Trophoblast cell (in vitro differentiated cells and primary cell): ENCODE data around the gene PARVB.
A peak's percentile ranks its signal among the peaks of the same experiment; 100 is the strongest.

Experiments
- DNase-seq, 2 donors: peaks; one replicate each; pipeline ENCODE4 v3.0.0-alpha.2; 2016
- H2AFZ ChIP-seq: 2 replicates; pipeline ENCODE4 v1.6.1; 2013; ENCODE audit warnings: low read length, moderate library complexity, mild to moderate bottlenecking; ENCODE audit not compliant: insufficient read depth, poor library complexity
- H2AK5ac ChIP-seq: 2 replicates; pipeline ENCODE4 v1.6.1; 2013; ENCODE audit warnings: mild to moderate bottlenecking, low read length
- H2BK120ac ChIP-seq: 2 replicates; pipeline ENCODE4 v1.6.1; 2013; ENCODE audit warnings: low read length, mild to moderate bottlenecking, moderate library complexity; ENCODE audit not compliant: insufficient read depth, poor library complexity
- H2BK12ac ChIP-seq: 2 replicates; pipeline ENCODE4 v1.6.1; 2013; ENCODE audit warnings: mild to moderate bottlenecking, low read length, moderate library complexity
- H2BK5ac ChIP-seq: 2 replicates; pipeline ENCODE4 v1.6.1; 2013; ENCODE audit warnings: low read length, low read depth, moderate library complexity, mild to moderate bottlenecking; ENCODE audit not compliant: poor library complexity
- H3K14ac ChIP-seq: 2 replicates; pipeline ENCODE4 v1.6.1; 2013; ENCODE audit warnings: mild to moderate bottlenecking, low read length
- H3K18ac ChIP-seq: 2 replicates; pipeline ENCODE4 v1.6.1; 2013; ENCODE audit warnings: mild to moderate bottlenecking, low read length
- H3K23ac ChIP-seq: 2 replicates; pipeline ENCODE4 v1.6.1; 2013; ENCODE audit warnings: low read length
- H3K27ac ChIP-seq: 2 replicates; pipeline ENCODE4 v1.5.1; 2013; ENCODE audit warnings: low read depth, mild to moderate bottlenecking, inconsistent platforms, low read length, moderate library complexity
- H3K27me3 ChIP-seq: 2 replicates; pipeline ENCODE4 v1.6.1; 2013; ENCODE audit warnings: inconsistent platforms, mild to moderate bottlenecking, low read length, moderate library complexity; ENCODE audit not compliant: insufficient read depth
- H3K36me3 ChIP-seq, 2 experiments: 1 replicate in 1 of 2; 2 replicates in 1 of 2; pipeline ENCODE4 v1.6.1; 2013; ENCODE audit warnings: low read length in 2 of 2, mild to moderate bottlenecking in 2 of 2, moderate library complexity in 1 of 2; ENCODE audit not compliant: insufficient read depth in 2 of 2, control insufficient read depth in 1 of 2
- H3K4ac ChIP-seq: 2 replicates; pipeline ENCODE4 v1.6.1; 2013; ENCODE audit warnings: low read depth, mild to moderate bottlenecking, low read length, moderate library complexity
- H3K4me1 ChIP-seq, 2 experiments: 1 replicate in 1 of 2; 2 replicates in 1 of 2; pipeline ENCODE4 v1.6.1; 2013; ENCODE audit warnings: low read length in 2 of 2, mild to moderate bottlenecking in 2 of 2, moderate library complexity in 1 of 2; ENCODE audit not compliant: insufficient read depth in 2 of 2, control insufficient read depth in 1 of 2
- H3K4me2 ChIP-seq: 2 replicates; pipeline ENCODE4 v1.6.1; 2013; ENCODE audit warnings: inconsistent platforms, mild to moderate bottlenecking, low read length, moderate library complexity
- H3K4me3 ChIP-seq: 2 replicates; pipeline ENCODE4 v1.5.1; 2013; ENCODE audit warnings: mild to moderate bottlenecking, low read depth, low read length, inconsistent platforms
- H3K79me1 ChIP-seq: one replicate; pipeline ENCODE4 v1.6.1; 2013; ENCODE audit warnings: low read length
- H3K79me2 ChIP-seq: 2 replicates; pipeline ENCODE4 v1.6.1; 2013; ENCODE audit warnings: low read length, mild to moderate bottlenecking; ENCODE audit not compliant: control insufficient read depth, insufficient read depth, poor library complexity
- H3K9ac ChIP-seq: 2 replicates; pipeline ENCODE4 v1.6.1; 2013; ENCODE audit warnings: mild to moderate bottlenecking, low read length
- H3K9me3 ChIP-seq: 2 replicates; pipeline ENCODE4 v1.6.1; 2013; ENCODE audit warnings: low read depth, mild to moderate bottlenecking, control low read depth, inconsistent platforms, low read length; ENCODE audit not compliant: insufficient read depth
- H4K12ac ChIP-seq: 2 replicates; pipeline ENCODE4 v1.6.1; 2013; ENCODE audit warnings: low read depth, mild to moderate bottlenecking, low read length, moderate library complexity
- H4K8ac ChIP-seq: 2 replicates; pipeline ENCODE4 v1.6.1; 2013; ENCODE audit warnings: low read depth, mild to moderate bottlenecking, low read length, moderate library complexity
- H4K91ac ChIP-seq: one replicate; pipeline ENCODE4 v1.6.1; 2013; ENCODE audit warnings: low read depth, mild to moderate bottlenecking, low read length, moderate library complexity
- WGBS: extraction: QIAGEN DNeasy Blood & Tissue Kit; methylation state at CpG from one replicate; pipeline ENCODE4 v1.1.7; 2013; ENCODE audit warnings: missing lambda C conversion rate; ENCODE audit not compliant: insufficient read length, insufficient coverage; ENCODE audit errors: extremely low coverage; 5-methylcytosine and 5-hydroxymethylcytosine counted together

The PARVB gene

DNA sequence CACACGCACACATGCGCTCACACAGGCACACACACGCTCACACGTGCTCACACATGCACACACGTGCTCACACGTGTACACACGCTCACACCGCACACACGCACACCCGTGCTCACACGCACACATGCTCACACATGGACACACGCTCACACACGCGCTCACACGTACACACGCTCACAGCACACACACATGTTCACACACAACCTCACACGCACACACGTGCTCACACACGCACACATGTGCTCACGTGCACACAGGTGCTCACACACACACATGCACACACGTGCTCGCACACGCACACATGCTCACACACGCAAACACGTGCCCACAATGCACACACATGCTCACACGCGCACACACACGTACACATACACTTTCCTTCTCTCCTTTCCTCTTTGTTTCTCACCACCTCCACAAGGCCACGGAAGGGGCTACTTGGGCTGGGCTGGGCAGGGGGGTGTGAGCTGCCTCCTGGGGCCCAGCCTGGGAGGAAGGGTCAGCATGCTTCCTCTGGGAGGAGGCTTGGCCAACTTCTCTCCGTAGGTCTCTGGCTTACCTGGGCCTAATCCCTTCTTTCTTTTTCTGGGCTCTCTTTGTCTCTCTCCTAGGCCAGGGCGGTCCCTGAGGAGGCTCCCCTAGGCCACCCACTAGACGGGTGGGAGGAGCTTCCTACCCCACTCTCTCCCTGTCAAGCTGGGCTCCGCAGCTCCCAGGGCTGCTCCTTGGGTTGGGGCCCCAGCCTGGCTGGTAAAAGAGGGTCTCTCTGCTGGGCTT is 122.2 kb downstream of the PARVB start:
- Histone ChIP-seq H2AK5ac (no peak overlapping the region), H3K18ac (no peak overlapping the region), H3K9ac (no peak overlapping the region), H3K79me2 (no peaks in the 10 kb centered on the region), H3K4ac (no peak overlapping the region), H3K4me1 (peaks cover 0 to 2% of the 10 kb centered on the region in 2 experiments), H3K27me3 (peaks cover 10% of the 10 kb centered on the region), H4K12ac (no peak overlapping the region), H2BK12ac (no peak overlapping the region), H3K79me1 (no peaks in the 10 kb centered on the region), H3K23ac (peak overlapping the region; percentile 78), H3K14ac (no peak overlapping the region), H4K91ac (no peak overlapping the region), H2AFZ (no peak overlapping the region), H3K36me3 (no peaks in the 10 kb centered on the region), H3K27ac (no peak overlapping the region), H3K4me3 (peak overlapping the region; percentile 13), H2BK120ac (no peak overlapping the region), H2BK5ac (no peak overlapping the region), H3K4me2 (no peak overlapping the region), H3K9me3 (peaks cover 9% of the 10 kb centered on the region), H4K8ac (no peak overlapping the region)
- DNase-seq, result no peak
- 100% methylated on average over 7 of the region's 33 CpGs for WGBS

DNA sequence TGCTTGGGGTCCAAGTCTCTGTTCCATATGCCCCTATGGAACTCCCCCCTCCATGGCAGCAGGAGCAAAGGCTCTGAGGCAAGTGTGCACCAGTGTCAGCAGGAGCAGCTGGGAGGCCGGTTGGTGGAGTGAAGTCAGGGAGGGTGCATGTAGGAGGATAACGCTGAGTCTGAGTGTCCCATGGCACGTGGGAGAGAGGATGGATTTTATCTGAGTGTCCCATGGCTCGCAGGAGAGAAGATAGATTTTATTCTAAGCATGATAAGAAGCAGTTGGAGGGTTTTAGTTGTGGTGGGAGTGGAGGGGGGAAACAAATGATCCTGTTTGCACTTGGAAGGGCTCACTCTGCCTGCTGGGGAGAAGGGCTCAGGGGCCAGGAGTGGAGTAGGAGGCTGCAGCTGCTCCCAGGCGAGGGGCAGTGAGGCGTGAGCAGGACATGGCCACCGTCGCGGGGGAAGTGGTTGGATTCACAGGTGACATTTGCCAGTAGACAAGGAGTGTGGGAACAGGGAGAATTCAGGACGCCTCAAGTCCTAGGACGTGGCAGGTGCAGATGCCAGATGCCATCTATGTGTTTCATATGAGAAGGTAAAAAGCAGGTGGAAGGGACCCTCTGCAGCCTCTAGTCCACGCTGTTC is 123.0 kb downstream of the PARVB start:
- Histone ChIP-seq H4K12ac (no peak overlapping the region), H3K4ac (no peak overlapping the region), H2AK5ac (no peak overlapping the region), H3K79me1 (no peaks in the 10 kb centered on the region), H3K9me3 (peaks cover 9% of the 10 kb centered on the region), H3K23ac (no peak overlapping the region), H3K79me2 (no peaks in the 10 kb centered on the region), H3K4me2 (no peak overlapping the region), H2BK12ac (no peak overlapping the region), H2BK120ac (no peak overlapping the region), H3K27ac (no peak overlapping the region), H3K4me3 (no peak overlapping the region), H3K4me1 (peaks cover 0 to 2% of the 10 kb centered on the region in 2 experiments), H3K36me3 (no peaks in the 10 kb centered on the region), H3K27me3 (peaks cover 10% of the 10 kb centered on the region), H3K9ac (no peak overlapping the region), H2BK5ac (no peak overlapping the region), H3K18ac (no peak overlapping the region), H2AFZ (no peak overlapping the region), H3K14ac (no peak overlapping the region), H4K8ac (no peak overlapping the region), H4K91ac (no peak overlapping the region)
- WGBS, result no CpG with 5 or more reads among the region's 12 CpGs
- no peak for DNase-seq

DNA sequence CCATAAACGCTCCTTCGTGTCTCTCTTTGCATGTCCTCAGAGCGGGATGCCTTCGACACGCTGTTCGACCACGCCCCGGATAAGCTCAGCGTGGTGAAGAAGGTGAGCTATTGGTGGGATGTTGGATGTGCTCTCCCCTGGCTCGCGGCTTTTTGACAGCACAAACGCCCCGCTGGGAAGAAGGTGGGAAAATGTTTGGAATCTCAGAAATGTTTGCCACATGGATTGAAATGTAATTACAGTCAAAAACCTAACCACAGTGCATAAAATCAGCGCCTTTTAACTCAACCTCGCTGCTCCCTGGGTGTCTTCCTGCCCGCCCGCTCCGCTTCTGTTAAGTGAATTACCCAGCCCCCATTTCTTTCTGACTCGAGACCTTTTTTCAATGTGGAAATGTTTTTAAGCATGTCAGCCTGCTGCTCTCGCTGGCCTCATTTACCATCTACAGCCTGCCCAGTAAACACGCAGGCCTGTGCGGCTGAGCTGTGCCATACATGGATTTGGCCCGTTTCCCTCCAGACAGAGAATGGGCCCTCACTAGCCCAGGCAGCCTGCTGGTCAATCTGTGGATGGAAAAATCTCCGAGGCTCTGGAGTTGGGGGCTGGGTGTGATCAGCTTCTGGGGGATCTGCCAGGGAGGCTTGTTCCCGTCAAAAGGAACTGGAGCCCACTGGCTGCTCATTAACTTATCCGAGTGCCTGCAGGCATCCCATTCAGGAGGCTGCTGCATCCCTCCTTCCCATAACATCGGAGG is 123.9 kb downstream of the PARVB start:
- WGBS, result no CpG with 5 or more reads among the region's 27 CpGs
- H3K27ac ChIP-seq, result no peak overlapping the region
- H3K36me3 ChIP-seq, result no peaks in the 10 kb centered on the region
- peaks cover 0 to 2% of the 10 kb centered on the region in 2 experiments for H3K4me1 ChIP-seq
- H3K23ac ChIP-seq, result no peak overlapping the region
- H3K79me1 ChIP-seq, result no peaks in the 10 kb centered on the region
- H4K8ac ChIP-seq, result no peak overlapping the region
- peaks cover 10% of the 10 kb centered on the region for H3K27me3 ChIP-seq
- peak overlapping the region; percentile 10 for H4K12ac ChIP-seq
- DNase-seq, result no peak
- no peak overlapping the region for H2AFZ ChIP-seq
- no peak overlapping the region for H3K18ac ChIP-seq
- H3K14ac ChIP-seq, result no peak overlapping the region
- no peaks in the 10 kb centered on the region for H3K79me2 ChIP-seq
- H3K9me3 ChIP-seq, result peaks cover 9% of the 10 kb centered on the region
- H2BK120ac ChIP-seq, result no peak overlapping the region
- H2BK5ac ChIP-seq, result no peak overlapping the region
- H3K9ac ChIP-seq, result no peak overlapping the region
- no peak overlapping the region for H2AK5ac ChIP-seq
- H3K4ac ChIP-seq, result no peak overlapping the region
- no peak overlapping the region for H3K4me3 ChIP-seq
- no peak overlapping the region for H3K4me2 ChIP-seq
- H4K91ac ChIP-seq, result no peak overlapping the region
- H2BK12ac ChIP-seq, result no peak overlapping the region

DNA sequence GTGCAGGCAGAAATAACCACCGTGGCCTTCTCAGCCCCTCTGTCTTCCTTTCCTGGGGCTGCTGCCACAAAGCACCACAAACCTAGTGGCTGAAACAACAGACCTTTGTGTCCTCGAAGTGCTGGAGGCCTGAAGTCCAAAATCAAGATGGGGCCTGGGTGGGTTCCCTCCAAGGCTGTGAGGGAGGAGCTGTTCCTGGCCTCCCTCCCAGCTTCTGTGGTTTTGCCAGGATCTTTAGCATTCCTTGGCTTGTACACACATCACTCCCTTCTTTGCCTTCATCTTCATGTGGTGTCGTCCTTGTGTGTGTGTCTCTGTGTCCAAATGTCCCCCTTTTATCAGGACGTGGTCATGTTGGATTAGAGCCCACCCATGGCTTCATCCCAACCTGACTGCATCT is 127.6 kb downstream of the PARVB start:
- Histone ChIP-seq H2BK5ac (no peak overlapping the region), H3K18ac (no peak overlapping the region), H3K4ac (no peak overlapping the region), H3K27me3 (peaks cover 10% of the 10 kb centered on the region), H4K12ac (no peak overlapping the region), H3K27ac (no peak overlapping the region), H3K36me3 (no peaks in the 10 kb centered on the region), H3K9me3 (peaks cover 7% of the 10 kb centered on the region), H4K91ac (no peak overlapping the region), H3K4me2 (no peak overlapping the region), H3K4me3 (no peak overlapping the region), H3K79me1 (no peaks in the 10 kb centered on the region), H3K9ac (no peak overlapping the region), H3K23ac (no peak overlapping the region), H3K4me1 (peaks cover 0 to 2% of the 10 kb centered on the region in 2 experiments), H2BK12ac (no peak overlapping the region), H2AFZ (no peak overlapping the region), H2BK120ac (no peak overlapping the region), H2AK5ac (no peak overlapping the region), H3K14ac (no peak overlapping the region), H4K8ac (no peak overlapping the region), H3K79me2 (no peaks in the 10 kb centered on the region)
- DNase-seq, result no peak
- WGBS, result no CpG with 5 or more reads among the region's 4 CpGs
